Measurements from ENCODE around the gene HNRNPDL.
"Not testable (repeated sequence)": the region's sequence is repeated elsewhere in the genome, so short reads cannot be mapped to it uniquely, and the experiment has no call there.

GRCh38 chr4:82473080-82473479, 42.8 kb upstream of the HNRNPDL start:
- TF ChIP-seq OSR1 (CRISPR knock-in tag; IDR thresholded peaks at IDR 0.05); RARB (CRISPR knock-in tag; IDR thresholded peaks at IDR 0.05); BACH2 (CRISPR knock-in tag; IDR thresholded peaks at IDR 0.05; ENCODE audit: borderline replicate concordance); ZFP30 (CRISPR knock-in tag; IDR thresholded peaks at IDR 0.05): not testable (repeated sequence)

Measured in SK-N-SH treated with all-trans-retinoic acid at 6 μM for 48 hours (cell line).